ENCODE results near the gene TNIK.

TNIK gene

GRCh38 chr3:171088964-171089754, 371.0 kb downstream of the TNIK start:
- no peaks in the 10 kb centered on the region for H3K4me1 ChIP-seq (ENCODE audit: insufficient read depth, low read length, poor library complexity, severe bottlenecking)
- no peaks in the 10 kb centered on the region for H4K20me1 ChIP-seq (ENCODE audit: insufficient read depth, low read length, poor library complexity, severe bottlenecking)
- no peaks in the 10 kb centered on the region for H3K9me3 ChIP-seq (ENCODE audit: insufficient read depth, low read depth, low read length)
- no peak overlapping the region for H2AFZ ChIP-seq (ENCODE audit: low read length)
- H3K4me3 ChIP-seq (ENCODE audit: low read length, poor library complexity, severe bottlenecking), result no peak overlapping the region
- TF ChIP-seq EZH2phosphoT487 (IDR thresholded peaks at IDR 0.05; ENCODE audit: borderline replicate concordance), result no peak
- no peak for TF ChIP-seq CTCF (conservative IDR thresholded peaks at IDR 0.05; ENCODE audit: low read length)
- H3K4me2 ChIP-seq (ENCODE audit: low read depth, low read length, poor library complexity, severe bottlenecking), result no peak overlapping the region
- no peaks in the 10 kb centered on the region for H3K27me3 ChIP-seq (ENCODE audit: insufficient read depth, low read length, poor library complexity, severe bottlenecking)
- H3K9me2 ChIP-seq (replicated peaks; ENCODE audit: low read depth, low read length), result no peaks in the 10 kb centered on the region
- H3K9ac ChIP-seq (ENCODE audit: low read depth, low read length, poor library complexity, severe bottlenecking), result no peak overlapping the region
- H3K79me2 ChIP-seq (ENCODE audit: insufficient read depth, low read length), result no peaks in the 10 kb centered on the region
- H3F3A ChIP-seq (ENCODE audit: low read depth), result no peaks in the 10 kb centered on the region
- H3K36me3 ChIP-seq (ENCODE audit: insufficient read depth, low read length), result peaks cover 58% of the 10 kb centered on the region; the same call in 1 of the 2 replicates

- Histone ChIP-seq H3K79me2 (ENCODE audit: insufficient read depth, low read length) (no peaks in the 10 kb centered on the region), H3K27me3 (ENCODE audit: insufficient read depth, low read length, poor library complexity, severe bottlenecking) (no peaks in the 10 kb centered on the region), H3K4me2 (ENCODE audit: low read depth, low read length, poor library complexity, severe bottlenecking) (no peak overlapping the region), H3K9me3 (ENCODE audit: insufficient read depth, low read depth, low read length) (no peaks in the 10 kb centered on the region), H3K9ac (ENCODE audit: low read depth, low read length, poor library complexity, severe bottlenecking) (no peak overlapping the region), H4K20me1 (ENCODE audit: insufficient read depth, low read length, poor library complexity, severe bottlenecking) (no peaks in the 10 kb centered on the region), H3K36me3 (ENCODE audit: insufficient read depth, low read length) (peaks cover 61% of the 10 kb centered on the region; the same call in 1 of the 2 replicates), H2AFZ (ENCODE audit: low read length) (no peak overlapping the region), H3K4me3 (ENCODE audit: low read length, poor library complexity, severe bottlenecking) (no peak overlapping the region), H3F3A (ENCODE audit: low read depth) (no peaks in the 10 kb centered on the region), H3K9me2 (replicated peaks; ENCODE audit: low read depth, low read length) (no peaks in the 10 kb centered on the region), H3K4me1 (ENCODE audit: insufficient read depth, low read length, poor library complexity, severe bottlenecking) (no peaks in the 10 kb centered on the region)
- TF ChIP-seq CTCF (conservative IDR thresholded peaks at IDR 0.05; ENCODE audit: low read length) (no peak), EZH2phosphoT487 (IDR thresholded peaks at IDR 0.05; ENCODE audit: borderline replicate concordance) (no peak)
These were observed 371.7 kb downstream of the TNIK start for GRCh38 chr3:171088496-171088895.

GRCh38 chr3:171086914-171087313, 373.3 kb downstream of the TNIK start:
- Histone ChIP-seq H3K9ac (ENCODE audit: low read depth, low read length, poor library complexity, severe bottlenecking) (no peak overlapping the region), H3F3A (ENCODE audit: low read depth) (no peaks in the 10 kb centered on the region), H3K36me3 (ENCODE audit: insufficient read depth, low read length) (peaks cover 65% of the 10 kb centered on the region; the same call in 1 of the 2 replicates), H2AFZ (ENCODE audit: low read length) (no peak overlapping the region), H3K9me3 (ENCODE audit: insufficient read depth, low read depth, low read length) (no peaks in the 10 kb centered on the region), H3K27me3 (ENCODE audit: insufficient read depth, low read length, poor library complexity, severe bottlenecking) (no peaks in the 10 kb centered on the region), H3K79me2 (ENCODE audit: insufficient read depth, low read length) (no peaks in the 10 kb centered on the region), H3K4me2 (ENCODE audit: low read depth, low read length, poor library complexity, severe bottlenecking) (no peak overlapping the region), H3K4me3 (ENCODE audit: low read length, poor library complexity, severe bottlenecking) (no peak overlapping the region), H3K4me1 (ENCODE audit: insufficient read depth, low read length, poor library complexity, severe bottlenecking) (no peaks in the 10 kb centered on the region), H3K9me2 (replicated peaks; ENCODE audit: low read depth, low read length) (no peaks in the 10 kb centered on the region), H4K20me1 (ENCODE audit: insufficient read depth, low read length, poor library complexity, severe bottlenecking) (no peaks in the 10 kb centered on the region)
- no peak for TF ChIP-seq CTCF (conservative IDR thresholded peaks at IDR 0.05; ENCODE audit: low read length)
- TF ChIP-seq EZH2phosphoT487 (IDR thresholded peaks at IDR 0.05; ENCODE audit: borderline replicate concordance), result no peak

Data from Loucy (cell line).